ENCODE data around the gene SLC40A1. TPM values are rescaled to one million over a fixed set of nuclear protein-coding genes. Genes with fewer than 3 reads are reported as not detected.
A peak's percentile ranks its signal among the peaks of the same experiment; 100 is the strongest.

SLC40A1 gene
- total RNA-seq, 1 donor: 19.4 TPM

- DNase-seq (ENCODE audit: low read depth): peak; percentile 53
- H3K4me3 ChIP-seq (ENCODE audit: low read depth, low read length): no peak overlapping the region
- no peak for TF ChIP-seq CTCF (IDR thresholded peaks at IDR 0.05; ENCODE audit: insufficient read depth, low read depth, low read length)
These were observed 10.0 kb downstream of the SLC40A1 start for GRCh38 chr2:189570570-189571031.

GRCh38 chr2:189569295-189569910, 11.2 kb downstream of the SLC40A1 start:
- TF ChIP-seq CTCF (IDR thresholded peaks at IDR 0.05; ENCODE audit: insufficient read depth, low read depth, low read length): peak; percentile 18
- no peak for DNase-seq (ENCODE audit: low read depth)
- no peak overlapping the region for H3K4me3 ChIP-seq (ENCODE audit: low read depth, low read length)

- TF ChIP-seq CTCF (IDR thresholded peaks at IDR 0.05; ENCODE audit: insufficient read depth, low read depth, low read length): no peak
- DNase-seq (ENCODE audit: low read depth): no peak
- H3K4me3 ChIP-seq (ENCODE audit: low read depth, low read length): no peak overlapping the region
These were observed 14.5 kb downstream of the SLC40A1 start for GRCh38 chr2:189566046-189566445.

- DNase-seq (ENCODE audit: low read depth): no peak
- TF ChIP-seq CTCF (IDR thresholded peaks at IDR 0.05; ENCODE audit: insufficient read depth, low read depth, low read length): no peak
- no peak overlapping the region for H3K4me3 ChIP-seq (ENCODE audit: low read depth, low read length)
These were observed 19.1 kb downstream of the SLC40A1 start for GRCh38 chr2:189561371-189562038.

GRCh38 chr2:189560273-189560586, 20.4 kb downstream of the SLC40A1 start:
- TF ChIP-seq CTCF (IDR thresholded peaks at IDR 0.05; ENCODE audit: insufficient read depth, low read depth, low read length): no peak
- DNase-seq (ENCODE audit: low read depth): no peak
- no peak overlapping the region for H3K4me3 ChIP-seq (ENCODE audit: low read depth, low read length)

- DNase-seq (ENCODE audit: low read depth): peak; percentile 33
- no peak overlapping the region for H3K4me3 ChIP-seq (ENCODE audit: low read depth, low read length)
- TF ChIP-seq CTCF (IDR thresholded peaks at IDR 0.05; ENCODE audit: insufficient read depth, low read depth, low read length): no peak
These were observed 20.9 kb downstream of the SLC40A1 start for GRCh38 chr2:189559579-189560272.
